GM12864 (cell line): ENCODE data around the gene AHSG.
"Not testable (repeated sequence)": the region's sequence is repeated elsewhere in the genome, so short reads cannot be mapped to it uniquely, and the experiment has no call there.

Source experiments
- DNase-seq: peaks from one replicate; pipeline ENCODE4 v3.0.0-alpha.2; 2011; ENCODE audit warnings: low read depth
- H3K4me3 ChIP-seq: 2 replicates; pipeline ENCODE4 v1.5.1; 2011; ENCODE audit warnings: mild to moderate bottlenecking, low read depth, low read length, control low read depth
- TF ChIP-seq, protein P1 (sequence below): IDR thresholded peaks from 2 replicates; pipeline ENCODE4 v1.5.1; 2011; ENCODE audit warnings: low read depth, mild to moderate bottlenecking, moderate library complexity, low read length, control low read depth, inconsistent platforms; ENCODE audit errors: missing control alignments

AHSG gene

DNA sequence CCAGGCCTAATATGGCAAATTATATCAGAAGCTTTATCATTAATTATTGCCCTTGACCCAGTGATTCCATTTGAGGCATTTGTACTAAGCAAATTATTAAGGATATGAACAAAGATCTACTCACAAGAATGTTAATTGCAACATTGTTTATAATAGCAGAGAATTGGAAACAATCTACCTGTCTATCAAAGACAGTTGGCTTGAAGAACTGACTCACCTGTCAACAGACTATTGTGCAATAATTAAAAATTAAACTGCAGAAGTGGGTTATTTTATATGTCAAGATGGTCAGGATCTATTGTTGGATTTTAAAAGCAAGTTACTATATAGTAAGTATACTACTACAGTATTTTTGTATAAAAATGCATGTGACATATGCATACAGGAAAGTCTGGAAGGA lies 20.6 kb downstream of the AHSG start:
- no peak overlapping the region for H3K4me3 ChIP-seq
- TF ChIP-seq, protein P1, sequence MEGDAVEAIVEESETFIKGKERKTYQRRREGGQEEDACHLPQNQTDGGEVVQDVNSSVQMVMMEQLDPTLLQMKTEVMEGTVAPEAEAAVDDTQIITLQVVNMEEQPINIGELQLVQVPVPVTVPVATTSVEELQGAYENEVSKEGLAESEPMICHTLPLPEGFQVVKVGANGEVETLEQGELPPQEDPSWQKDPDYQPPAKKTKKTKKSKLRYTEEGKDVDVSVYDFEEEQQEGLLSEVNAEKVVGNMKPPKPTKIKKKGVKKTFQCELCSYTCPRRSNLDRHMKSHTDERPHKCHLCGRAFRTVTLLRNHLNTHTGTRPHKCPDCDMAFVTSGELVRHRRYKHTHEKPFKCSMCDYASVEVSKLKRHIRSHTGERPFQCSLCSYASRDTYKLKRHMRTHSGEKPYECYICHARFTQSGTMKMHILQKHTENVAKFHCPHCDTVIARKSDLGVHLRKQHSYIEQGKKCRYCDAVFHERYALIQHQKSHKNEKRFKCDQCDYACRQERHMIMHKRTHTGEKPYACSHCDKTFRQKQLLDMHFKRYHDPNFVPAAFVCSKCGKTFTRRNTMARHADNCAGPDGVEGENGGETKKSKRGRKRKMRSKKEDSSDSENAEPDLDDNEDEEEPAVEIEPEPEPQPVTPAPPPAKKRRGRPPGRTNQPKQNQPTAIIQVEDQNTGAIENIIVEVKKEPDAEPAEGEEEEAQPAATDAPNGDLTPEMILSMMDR, result no peak
- DNase-seq, result no peak

DNA sequence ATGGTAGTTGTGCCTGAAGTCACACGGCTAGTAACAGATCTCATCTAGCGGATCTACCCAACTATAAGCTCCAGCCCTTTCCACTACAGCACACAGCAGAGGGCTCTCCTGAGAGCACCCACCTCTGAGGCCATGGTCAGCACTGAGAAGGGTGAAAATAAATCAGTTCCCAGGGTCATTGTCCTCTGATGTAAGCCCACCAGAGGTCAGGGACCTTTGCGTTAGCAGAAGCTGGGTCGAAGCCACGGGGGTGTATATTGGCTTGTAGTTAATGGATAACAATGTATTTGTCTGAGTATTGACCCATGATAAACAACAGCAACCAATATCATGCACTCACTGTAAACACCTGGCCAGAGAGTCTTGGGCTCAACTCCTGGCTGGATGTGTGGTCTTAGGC lies 21.3 kb downstream of the AHSG start:
- H3K4me3 ChIP-seq, DNase-seq: not testable (repeated sequence)

DNA sequence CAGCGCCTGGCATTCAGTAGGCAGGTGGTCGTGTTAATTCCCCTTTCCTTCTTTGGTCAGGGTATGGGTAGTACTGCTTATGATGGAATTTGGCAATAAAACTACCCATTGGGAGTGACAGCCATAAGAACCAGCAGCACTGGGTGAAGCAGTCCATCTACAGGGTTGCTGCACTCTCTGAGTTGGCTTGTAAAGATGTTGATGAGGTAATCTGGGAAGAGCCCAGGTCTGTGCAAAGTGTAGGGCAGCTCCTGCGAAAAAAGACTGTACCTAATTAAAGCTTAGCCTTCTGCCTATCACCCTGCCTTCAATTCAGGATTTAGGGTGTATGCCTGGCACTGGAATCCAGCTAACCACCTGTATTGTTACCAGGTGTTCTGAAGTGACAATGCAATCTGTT lies 22.7 kb downstream of the AHSG start:
- DNase-seq, result no peak
- TF ChIP-seq, protein P1, result no peak
- H3K4me3 ChIP-seq, result no peak overlapping the region

DNA sequence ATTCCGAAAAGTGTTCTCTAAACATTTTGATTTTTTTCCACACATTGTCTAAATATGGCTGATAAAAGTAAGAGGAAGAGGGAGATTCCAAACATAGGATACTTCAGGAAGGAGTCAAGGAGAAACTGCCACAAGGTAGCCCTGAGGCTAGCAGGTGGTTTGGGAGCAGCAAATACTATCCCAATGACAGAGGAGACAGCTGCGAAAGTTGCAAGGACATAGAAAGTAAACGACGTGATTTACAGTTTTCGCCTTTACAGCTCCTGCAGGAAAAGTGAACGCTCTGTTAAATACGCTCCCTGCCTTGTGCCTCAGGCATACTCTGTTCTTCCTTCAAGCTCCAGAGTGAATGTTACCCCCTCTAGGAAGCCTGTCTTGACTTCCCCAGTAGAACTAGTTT lies 23.7 kb downstream of the AHSG start:
- TF ChIP-seq, protein P1, result no peak
- DNase-seq, result no peak
- no peak overlapping the region for H3K4me3 ChIP-seq

DNA sequence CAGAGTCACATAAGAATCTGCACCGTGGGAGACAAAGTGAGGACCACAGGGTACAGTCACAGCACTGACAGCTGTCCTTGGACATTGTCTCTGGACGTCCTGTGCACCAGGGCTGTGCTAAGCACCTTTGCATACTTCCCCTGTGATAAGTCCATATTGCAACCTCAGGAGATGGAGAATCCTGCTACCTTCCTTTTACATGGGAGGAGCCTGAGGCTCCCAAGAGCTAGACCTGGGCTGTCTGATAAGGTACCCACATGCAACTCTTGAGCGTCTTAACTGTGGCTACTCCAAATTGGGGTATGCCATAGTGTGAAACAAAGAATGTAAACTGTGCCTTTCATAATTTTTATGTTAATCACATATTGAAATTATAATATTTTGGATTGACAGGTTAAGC lies 24.8 kb downstream of the AHSG start:
- TF ChIP-seq, protein P1, result no peak
- no peak overlapping the region for H3K4me3 ChIP-seq
- DNase-seq, result no peak

DNA sequence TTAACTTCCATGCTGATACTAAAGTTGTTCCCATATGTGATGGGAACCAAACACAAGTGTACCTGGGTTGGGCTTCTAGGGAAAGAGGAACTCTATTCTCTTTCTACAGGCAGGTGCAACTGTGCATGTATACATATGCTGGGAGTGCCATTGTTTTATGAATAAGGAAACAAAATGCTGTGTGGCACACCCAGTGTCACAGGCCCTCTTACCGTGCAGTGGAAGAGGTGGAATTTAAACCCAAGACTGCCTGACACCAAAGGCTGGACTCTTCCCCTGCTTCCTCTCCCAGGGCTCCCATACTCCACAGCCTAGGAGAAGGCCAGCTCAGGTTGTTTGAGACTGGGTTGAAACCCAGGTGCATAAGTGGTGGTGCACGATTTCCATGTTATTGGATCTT lies 25.4 kb downstream of the AHSG start:
- TF ChIP-seq, protein P1, result no peak
- no peak overlapping the region for H3K4me3 ChIP-seq
- DNase-seq, result no peak

DNA sequence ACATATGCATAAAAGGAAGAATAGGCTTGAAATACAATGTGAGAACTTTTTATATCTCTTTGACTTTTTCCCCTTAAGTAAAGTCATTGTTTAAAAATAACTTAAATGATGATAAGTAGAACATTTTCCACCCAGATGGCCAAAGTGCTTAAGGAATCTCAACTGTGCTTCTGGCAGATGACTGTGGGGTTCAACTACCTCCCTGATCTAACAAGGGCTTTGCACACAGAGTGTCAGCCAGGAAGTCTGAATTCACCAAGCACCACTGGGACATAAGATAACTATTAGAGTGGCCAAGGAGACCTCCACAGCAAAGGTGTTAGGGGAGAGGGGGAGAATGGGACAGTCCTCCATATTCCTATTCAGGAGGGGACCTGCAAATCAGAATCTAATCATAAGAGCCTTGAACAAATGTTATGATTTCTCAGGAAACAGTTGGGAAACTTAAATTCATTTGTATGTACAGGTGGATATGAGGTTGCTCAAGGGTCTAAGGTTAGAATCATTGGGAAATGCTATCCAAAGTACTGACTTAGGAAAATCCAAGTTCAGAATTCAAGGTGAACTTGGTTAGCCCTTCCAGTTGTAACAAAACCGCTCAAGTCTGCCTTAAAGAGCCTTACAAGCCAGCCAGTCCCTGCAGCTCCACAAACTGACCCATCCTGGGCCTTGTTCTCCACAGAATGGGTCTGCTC lies 27.1 kb downstream of the AHSG start, which contains the start of gene FETUB:
Gene FETUB (plus strand): TSS at position 622 of the 695 bp plus-strand sequence. CDS start 62 bp downstream, at position 684.
- DNase-seq, result no peak
- TF ChIP-seq, protein P1, result no peak
- no peak within 1 kb of the TSS for H3K4me3 ChIP-seq
